Measurements from ENCODE around the gene FAIM2.

GRCh38 chr12:49828133-49829091 is 75.3 kb downstream of the FAIM2 start, which contains the start of gene NCKAP5L:
- TF ChIP-seq CTCF (IDR thresholded peaks at IDR 0.05) (no peak), TCF7L2 (IDR thresholded peaks at IDR 0.05; ENCODE audit: low read depth, low read length) (no peak), POLR2AphosphoS5 (IDR thresholded peaks at IDR 0.05; ENCODE audit: low read depth, low read length) (peak; percentile 74), REST (IDR thresholded peaks at IDR 0.05; ENCODE audit: insufficient read depth in 1 of 2, low read depth in 2 of 2, low read length in 1 of 2) (no peak), SIN3A (IDR thresholded peaks at IDR 0.05; ENCODE audit: borderline replicate concordance, insufficient read depth, low read depth, low read length) (peak; percentile 62; the same call in 1 of the 2 replicates)

Data from Panc1 (cell line).